H9 (cell line): ENCODE measurements around the gene GAL3ST2. TPM values are rescaled to one million over a fixed set of nuclear protein-coding genes. Genes with fewer than 3 reads are reported as not detected.

Source experiments
- DNase-seq: peaks from one replicate; pipeline ENCODE4 v3.0.0-alpha.2; 2017
- H2AFZ ChIP-seq: one replicate; pipeline ENCODE4 v1.6.1; 2013; ENCODE audit warnings: mild to moderate bottlenecking, low read length, control low read depth, moderate library complexity
- H2AK5ac ChIP-seq: 2 replicates; pipeline ENCODE4 v1.6.1; 2013; ENCODE audit warnings: low read length, control low read depth, mixed read lengths; ENCODE audit not compliant: insufficient read length
- H2BK120ac ChIP-seq: one replicate; pipeline ENCODE4 v1.6.1; 2013; ENCODE audit warnings: low read depth, mild to moderate bottlenecking, low read length, control low read depth, inconsistent platforms; ENCODE audit not compliant: poor library complexity, severe bottlenecking
- H2BK12ac ChIP-seq: 2 replicates; pipeline ENCODE4 v1.6.1; 2013; ENCODE audit warnings: low read length, control low read depth, mixed read lengths, low read depth; ENCODE audit not compliant: insufficient read length
- H2BK15ac ChIP-seq: 2 replicates; pipeline ENCODE4 v1.6.1; 2013; ENCODE audit warnings: low read depth, low read length, control low read depth
- H2BK20ac ChIP-seq: one replicate; pipeline ENCODE4 v1.6.1; 2013; ENCODE audit warnings: low read depth, mild to moderate bottlenecking, low read length, control low read depth, inconsistent platforms; ENCODE audit not compliant: poor library complexity, severe bottlenecking
- H2BK5ac ChIP-seq: 2 replicates; pipeline ENCODE4 v1.6.1; 2013; ENCODE audit warnings: low read length, control low read depth, mixed read lengths; ENCODE audit not compliant: insufficient read length
- H3K14ac ChIP-seq: 2 replicates; pipeline ENCODE4 v1.6.1; 2013; ENCODE audit warnings: low read length, control low read depth; ENCODE audit not compliant: insufficient read depth
- H3K18ac ChIP-seq: 2 replicates; pipeline ENCODE4 v1.6.1; 2013; ENCODE audit warnings: low read depth, mild to moderate bottlenecking, mixed read lengths, low read length, control low read depth; ENCODE audit not compliant: insufficient read length
- H3K23ac ChIP-seq: 2 replicates; pipeline ENCODE4 v1.6.1; 2013; ENCODE audit warnings: low read length, control low read depth, mixed read lengths, low read depth; ENCODE audit not compliant: insufficient read length
- H3K23me2 ChIP-seq: 2 replicates; pipeline ENCODE4 v1.6.1; 2013; ENCODE audit warnings: low read depth, mild to moderate bottlenecking, mixed read lengths, low read length, control low read depth; ENCODE audit not compliant: insufficient read length, poor library complexity, severe bottlenecking
- H3K27ac ChIP-seq: 2 replicates; pipeline ENCODE4 v1.5.1; 2013; ENCODE audit warnings: low read length, control low read depth, mixed read lengths, low read depth; ENCODE audit not compliant: insufficient read length
- H3K27me3 ChIP-seq: 2 replicates; pipeline ENCODE4 v1.6.1; 2013; ENCODE audit warnings: low read length, control low read depth, inconsistent platforms; ENCODE audit not compliant: insufficient read depth
- H3K4ac ChIP-seq: 2 replicates; pipeline ENCODE4 v1.6.1; 2013; ENCODE audit warnings: low read depth, mild to moderate bottlenecking, control low read depth, inconsistent platforms, low read length, moderate library complexity
- H3K4me1 ChIP-seq: 2 replicates; pipeline ENCODE4 v1.6.1; 2013; ENCODE audit warnings: low read length, control low read depth, inconsistent platforms; ENCODE audit not compliant: insufficient read depth
- H3K4me2 ChIP-seq: 2 replicates; pipeline ENCODE4 v1.6.1; 2013; ENCODE audit warnings: low read length, control low read depth, mixed read lengths; ENCODE audit not compliant: insufficient read length, insufficient read depth
- H3K56ac ChIP-seq: 2 replicates; pipeline ENCODE4 v1.6.1; 2013; ENCODE audit warnings: low read depth, mild to moderate bottlenecking, mixed read lengths, low read length, control low read depth; ENCODE audit not compliant: insufficient read length
- H3K79me1 ChIP-seq: 2 replicates; pipeline ENCODE4 v1.6.1; 2013; ENCODE audit warnings: low read depth, mild to moderate bottlenecking, moderate library complexity, low read length, control low read depth, inconsistent platforms; ENCODE audit not compliant: insufficient read depth, poor library complexity, severe bottlenecking
- H3K79me2 ChIP-seq: 2 replicates; pipeline ENCODE4 v1.6.1; 2013; ENCODE audit warnings: low read length, control low read depth, inconsistent platforms; ENCODE audit not compliant: insufficient read depth
- H3K9ac ChIP-seq: 2 replicates; pipeline ENCODE4 v1.6.1; 2013; ENCODE audit warnings: low read length, control low read depth, mixed read lengths; ENCODE audit not compliant: insufficient read length; ENCODE audit errors: extremely low read depth
- H3K9me3 ChIP-seq: one replicate; pipeline ENCODE4 v1.6.1; 2013; ENCODE audit warnings: low read depth, low read length, inconsistent platforms; ENCODE audit not compliant: control insufficient read depth
- H3T11ph ChIP-seq: one replicate; pipeline ENCODE4 v1.6.1; 2013; ENCODE audit warnings: mild to moderate bottlenecking, low read length, control low read depth, inconsistent platforms
- H4K20me1 ChIP-seq: one replicate; pipeline ENCODE4 v1.6.1; 2013; ENCODE audit not compliant: control insufficient read depth, insufficient read length, insufficient read depth
- H4K5ac ChIP-seq: 2 replicates; pipeline ENCODE4 v1.6.1; 2013; ENCODE audit warnings: low read depth, mild to moderate bottlenecking, mixed read lengths, low read length, control low read depth; ENCODE audit not compliant: insufficient read length
- H4K8ac ChIP-seq: replicated peaks from 2 replicates; pipeline ENCODE4 v1.6.1; 2013; ENCODE audit warnings: low read length, control low read depth, mixed read lengths, low read depth; ENCODE audit not compliant: insufficient read length
- H4K91ac ChIP-seq: 2 replicates; pipeline ENCODE4 v1.6.1; 2013; ENCODE audit warnings: low read depth, mild to moderate bottlenecking, moderate library complexity, mixed read lengths, low read length, control low read depth; ENCODE audit not compliant: insufficient read length
- H3K27ac Mint-ChIP-seq, 3 experiments: 2 replicates in 2 of 3; 3 replicates in 1 of 3; pipeline ENCODE4 v1.8.0; 2020 to 2021; ENCODE audit warnings: mixed read lengths in 3 of 3, mild to moderate bottlenecking in 1 of 3, moderate library complexity in 1 of 3
- H3K27me3 Mint-ChIP-seq: 2 replicates; pipeline ENCODE4 v1.8.0; 2021; ENCODE audit warnings: low read depth, mild to moderate bottlenecking, moderate library complexity, mixed read lengths
- H3K36me3 Mint-ChIP-seq, 3 experiments: 2 replicates in 2 of 3; 3 replicates in 1 of 3; pipeline ENCODE4 v1.8.0; 2020 to 2021; ENCODE audit warnings: low read depth in 3 of 3, mixed read lengths in 3 of 3; ENCODE audit not compliant: insufficient read depth in 1 of 3
- H3K4me1 Mint-ChIP-seq, 2 experiments: 2 replicates each; pipeline ENCODE4 v1.8.0; 2020; ENCODE audit warnings: mixed read lengths in 2 of 2
- H3K4me3 Mint-ChIP-seq, 2 experiments: 2 replicates in 1 of 2; 3 replicates in 1 of 2; pipeline ENCODE4 v1.8.0; 2020 to 2021; ENCODE audit warnings: mild to moderate bottlenecking in 2 of 2, mixed read lengths in 2 of 2, moderate library complexity in 1 of 2
- H3K9me3 Mint-ChIP-seq, 2 experiments: 2 replicates in 1 of 2; 3 replicates in 1 of 2; pipeline ENCODE4 v1.8.0; 2020; ENCODE audit warnings: mild to moderate bottlenecking in 2 of 2, mixed read lengths in 2 of 2, moderate library complexity in 1 of 2
- CTCF ChIP-seq: fragments of 200-600 bp; sonication (generic); conservative IDR thresholded peaks from 3 replicates; pipeline ENCODE4 v1.8.0; 2021; ENCODE audit warnings: antibody characterized with exemption, mild to moderate bottlenecking
- WGBS: extraction: QIAGEN DNeasy Blood & Tissue Kit; methylation state at CpG from one replicate; pipeline ENCODE4 v1.1.7; 2013; ENCODE audit warnings: missing lambda C conversion rate, low lambda C conversion rate, mixed read lengths; ENCODE audit not compliant: insufficient read length; ENCODE audit errors: extremely low coverage; 5-methylcytosine and 5-hydroxymethylcytosine counted together
- total RNA-seq: library from RNA; stranded (reverse); gene quantifications from 2 replicates; pipeline ENCODE4 v1.2.1, GENCODE V29; 2021

The GAL3ST2 gene
- total RNA-seq, 1 experiment from 2014 or later, result 0.33 TPM

DNA sequence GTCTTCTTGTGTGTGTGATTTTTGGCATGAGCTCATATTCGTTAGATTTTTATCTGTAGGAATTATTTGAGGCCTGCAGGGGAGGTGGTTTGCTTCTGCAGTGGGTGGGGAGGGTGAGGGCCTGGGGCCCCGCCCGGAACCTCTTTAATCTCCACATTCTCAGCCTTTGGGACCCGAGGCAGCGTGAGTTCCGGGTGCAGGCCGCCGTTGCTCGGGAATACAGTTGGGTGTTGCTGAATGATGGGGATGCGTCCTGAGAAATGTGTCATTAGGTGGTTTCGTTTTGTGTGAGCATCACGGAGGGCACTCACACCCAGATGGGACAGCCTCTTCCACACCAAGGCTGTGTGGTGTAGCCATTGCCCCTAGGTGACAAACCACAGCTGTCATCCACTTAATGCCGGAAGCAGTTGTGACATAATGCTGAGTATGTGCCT lies 13.7 kb upstream of the GAL3ST2 start:
- Histone ChIP-seq H3K23me2 (no peaks in the 10 kb centered on the region), H2BK20ac (no peak overlapping the region), H3K56ac (no peak overlapping the region), H2BK120ac (no peak overlapping the region), H2AK5ac (no peak overlapping the region), H3K4me1 (no peaks in the 10 kb centered on the region), H3K79me2 (no peaks in the 10 kb centered on the region), H3K27ac (no peak overlapping the region), H3K9ac (no peak overlapping the region), H4K91ac (no peak overlapping the region), H3K27me3 (no peaks in the 10 kb centered on the region), H2BK5ac (no peak overlapping the region), H2BK15ac (no peak overlapping the region), H3T11ph (no peak overlapping the region), H4K20me1 (no peaks in the 10 kb centered on the region), H3K4ac (no peak overlapping the region), H2AFZ (no peak overlapping the region), H3K14ac (no peak overlapping the region), H4K5ac (no peak overlapping the region), H2BK12ac (no peak overlapping the region), H3K79me1 (no peaks in the 10 kb centered on the region), H3K9me3 (no peaks in the 10 kb centered on the region), H4K8ac (no peak overlapping the region), H3K23ac (no peak overlapping the region), H3K18ac (no peak overlapping the region), H3K4me2 (no peak overlapping the region)
- Mint-ChIP-seq H3K27me3 (no peaks in the 10 kb centered on the region; the same call in 1 of the 2 replicates), H3K4me3 (no peak overlapping the region), H3K4me1 (peaks cover 4 to 16% of the 10 kb centered on the region in 2 experiments), H3K36me3 (peaks cover 15 to 18% (median 15%) of the 10 kb centered on the region in 3 experiments), H3K9me3 (peaks cover 11 to 14% of the 10 kb centered on the region in 2 experiments), H3K27ac (peak overlapping the region in 1 of 3 experiments; percentile 88; a peak in 1 of 7 replicates)
- no peak for TF ChIP-seq CTCF
- DNase-seq, result peak; percentile 14
- no CpG with 5 or more reads among the region's 13 CpGs for WGBS
